Coronary artery (tissue), 2 donors: ENCODE results near the gene ATIC.

Experiments
- DNase-seq: peaks from one replicate; pipeline ENCODE4 v3.0.0-alpha.2; 2017; ENCODE audit warnings: low spot score
- H3K27ac ChIP-seq, 2 donors: fragments of 200-600 bp; sonication (generic); one replicate each; pipeline ENCODE4 v1.5.1; 2016 to 2019
- H3K4me3 ChIP-seq: fragments of 200-600 bp; sonication (generic); 2 replicates; pipeline ENCODE4 v1.5.1; 2016; ENCODE audit warnings: mild to moderate bottlenecking, moderate library complexity
- TF ChIP-seq, protein P1 (sequence below): fragments of 200-600 bp; sonication (generic); IDR thresholded peaks from one replicate; pipeline ENCODE4 v1.5.1; 2019; ENCODE audit warnings: antibody characterized with exemption

The ATIC gene

DNA sequence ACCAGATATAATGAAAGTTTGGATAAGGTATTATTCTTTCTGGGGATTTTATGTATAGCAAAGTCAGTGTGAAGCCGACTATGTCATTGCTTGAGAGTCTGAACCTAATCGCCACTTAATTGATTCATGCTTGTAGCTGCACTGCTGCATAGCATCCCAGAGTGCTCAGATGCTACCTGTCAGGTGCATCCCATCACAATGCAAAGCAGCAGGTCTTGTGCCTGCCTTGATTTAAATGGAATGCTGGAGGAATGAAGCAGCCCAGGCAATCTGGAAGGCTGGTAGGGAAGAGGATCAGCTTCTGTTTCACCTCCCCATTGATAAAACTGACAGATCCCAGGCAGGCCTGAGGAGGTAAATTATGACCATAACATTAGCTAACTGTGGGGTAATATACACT is 40.4 kb upstream of the ATIC start:
- Histone ChIP-seq H3K4me3 (no peak overlapping the region), H3K27ac (no peak overlapping the region)
- TF ChIP-seq, protein P1, sequence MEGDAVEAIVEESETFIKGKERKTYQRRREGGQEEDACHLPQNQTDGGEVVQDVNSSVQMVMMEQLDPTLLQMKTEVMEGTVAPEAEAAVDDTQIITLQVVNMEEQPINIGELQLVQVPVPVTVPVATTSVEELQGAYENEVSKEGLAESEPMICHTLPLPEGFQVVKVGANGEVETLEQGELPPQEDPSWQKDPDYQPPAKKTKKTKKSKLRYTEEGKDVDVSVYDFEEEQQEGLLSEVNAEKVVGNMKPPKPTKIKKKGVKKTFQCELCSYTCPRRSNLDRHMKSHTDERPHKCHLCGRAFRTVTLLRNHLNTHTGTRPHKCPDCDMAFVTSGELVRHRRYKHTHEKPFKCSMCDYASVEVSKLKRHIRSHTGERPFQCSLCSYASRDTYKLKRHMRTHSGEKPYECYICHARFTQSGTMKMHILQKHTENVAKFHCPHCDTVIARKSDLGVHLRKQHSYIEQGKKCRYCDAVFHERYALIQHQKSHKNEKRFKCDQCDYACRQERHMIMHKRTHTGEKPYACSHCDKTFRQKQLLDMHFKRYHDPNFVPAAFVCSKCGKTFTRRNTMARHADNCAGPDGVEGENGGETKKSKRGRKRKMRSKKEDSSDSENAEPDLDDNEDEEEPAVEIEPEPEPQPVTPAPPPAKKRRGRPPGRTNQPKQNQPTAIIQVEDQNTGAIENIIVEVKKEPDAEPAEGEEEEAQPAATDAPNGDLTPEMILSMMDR: no peak
- DNase-seq: no peak

- DNase-seq: no peak
- TF ChIP-seq, protein P1: no peak
- no peak overlapping the region for H3K4me3 ChIP-seq
- H3K27ac ChIP-seq: no peak overlapping the region
Observed at GRCh38 chr2:215272918-215273317, 38.9 kb upstream of the ATIC start.

GRCh38 chr2:215274829-215275228 is 37.0 kb upstream of the ATIC start:
- TF ChIP-seq, protein P1: no peak

DNA sequence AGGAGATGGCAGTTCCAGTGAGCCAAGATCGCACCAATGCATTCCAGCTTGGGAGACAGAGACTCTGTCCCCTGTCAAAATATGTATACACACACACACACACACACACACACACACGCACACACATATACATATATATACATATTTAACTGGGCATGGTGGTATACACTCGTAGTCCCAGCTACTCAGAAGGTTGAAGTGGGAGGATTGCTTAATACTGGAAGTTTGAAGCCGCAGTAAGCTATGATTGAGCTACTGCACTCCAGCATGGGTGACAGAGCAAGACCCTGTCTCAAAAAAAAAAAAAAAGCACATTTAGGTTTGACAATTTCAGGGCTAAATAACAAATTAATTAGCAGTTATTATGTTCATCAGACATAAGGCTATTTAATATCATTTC is 36.0 kb upstream of the ATIC start:
- no peak overlapping the region for H3K4me3 ChIP-seq
- no peak for DNase-seq
- no peak overlapping the region for H3K27ac ChIP-seq
- TF ChIP-seq, protein P1: no peak

More at GRCh38 chr2:215274829-215275228, 37.0 kb upstream of the ATIC start:
- no peak for DNase-seq
- Histone ChIP-seq H3K27ac (no peak overlapping the region), H3K4me3 (no peak overlapping the region)

DNA sequence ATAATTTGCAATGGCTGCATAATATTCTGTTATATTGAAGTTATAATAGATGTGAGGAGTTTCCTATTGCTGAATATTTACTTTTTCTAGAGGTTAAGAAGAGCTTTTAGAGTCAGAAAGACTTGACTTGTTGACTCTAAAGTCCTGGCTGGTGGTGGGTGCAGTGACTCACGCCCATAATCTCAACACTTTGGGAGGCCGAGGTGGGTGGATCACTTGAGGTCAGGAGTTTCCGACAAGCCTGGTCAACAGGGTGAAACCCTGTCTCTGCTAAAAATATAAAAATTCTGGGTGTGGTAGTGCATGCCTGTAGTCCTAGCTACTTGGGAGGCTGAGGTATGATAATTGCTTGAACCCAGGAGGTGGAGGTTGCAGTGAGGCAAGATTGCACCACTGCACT is 33.9 kb upstream of the ATIC start:
- no peak for DNase-seq
- no peak overlapping the region for H3K4me3 ChIP-seq
- TF ChIP-seq, protein P1: no peak
- no peak overlapping the region for H3K27ac ChIP-seq

- no peak overlapping the region for H3K4me3 ChIP-seq
- TF ChIP-seq, protein P1: no peak
- H3K27ac ChIP-seq: no peak overlapping the region
- no peak for DNase-seq
Observed at GRCh38 chr2:215280326-215280725, 31.5 kb upstream of the ATIC start.

- Histone ChIP-seq H3K4me3 (no peak overlapping the region), H3K27ac (no peak overlapping the region)
- DNase-seq: no peak
- TF ChIP-seq, protein P1: no peak
Observed at GRCh38 chr2:215283221-215283620, 28.6 kb upstream of the ATIC start.
